ENCODE data around the gene E2F3. TPM values are rescaled to one million over a fixed set of nuclear protein-coding genes. Genes with fewer than 3 reads are reported as not detected.

The E2F3 gene
- total and polyA plus RNA-seq, 2 donors, result 3.0 to 8.6 TPM

GRCh38 chr6:20437639-20438038, 36.0 kb downstream of the E2F3 start:
- no peaks in the 10 kb centered on the region for H3K4me1 ChIP-seq (ENCODE audit: control insufficient read depth in 2 of 2, insufficient read depth in 2 of 2, low read length in 2 of 2)
- H3K27ac ChIP-seq (ENCODE audit: low read depth in 1 of 2, low read length in 1 of 2), result no peak overlapping the region
- 98% methylated on average over 8 of the region's 8 CpGs for WGBS
- H3K36me3 ChIP-seq (ENCODE audit: control insufficient read depth in 2 of 2, insufficient read depth in 2 of 2, low read length in 1 of 2), result peaks cover 3 to 7% of the 10 kb centered on the region in 2 donors
- peaks cover 0 to 4% of the 10 kb centered on the region in 2 donors for H3K9me3 ChIP-seq (ENCODE audit: control insufficient read depth in 2 of 2, insufficient read depth in 1 of 2, low read length in 1 of 2)
- H3K4me3 ChIP-seq (ENCODE audit: low read length in 2 of 2), result no peak overlapping the region
- DNase-seq (ENCODE audit: low read depth in 6 of 9, low spot score in 9 of 9), result no peak
- no peaks in the 10 kb centered on the region for H3K27me3 ChIP-seq (ENCODE audit: control insufficient read depth in 2 of 2, insufficient read depth in 1 of 2, low read length in 1 of 2)

DNA sequence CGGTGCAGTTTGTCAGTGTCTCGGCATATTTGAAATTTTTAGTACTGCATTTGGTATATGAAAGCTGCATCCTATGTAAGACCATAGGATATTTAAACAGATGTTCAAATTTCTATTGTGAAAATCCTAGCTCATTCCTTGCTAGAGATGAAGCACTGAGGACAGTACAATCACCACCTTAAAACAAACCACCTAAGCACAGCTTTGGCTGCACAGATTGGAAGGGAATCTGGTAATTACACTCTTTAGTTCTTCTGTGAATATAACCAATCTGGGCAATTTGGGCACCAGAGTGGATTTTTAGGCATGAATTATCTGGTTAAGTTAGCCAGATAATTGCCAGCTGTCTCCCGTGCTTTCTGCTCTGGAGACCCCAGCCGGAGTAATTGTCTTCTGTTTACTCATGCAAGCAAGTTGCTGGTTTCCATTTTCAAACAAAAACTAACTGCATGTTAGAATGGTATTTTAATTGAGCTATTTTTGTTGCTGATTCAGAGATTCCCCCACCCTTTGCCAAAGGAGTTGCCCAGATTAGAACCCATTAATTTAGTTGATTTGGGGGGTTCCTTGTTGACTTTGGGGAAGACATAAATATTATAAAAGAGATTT, 36.9 kb downstream of the E2F3 start:
- Histone ChIP-seq H3K4me1 (ENCODE audit: control insufficient read depth in 2 of 2, insufficient read depth in 2 of 2, low read length in 2 of 2) (no peaks in the 10 kb centered on the region), H3K36me3 (ENCODE audit: control insufficient read depth in 2 of 2, insufficient read depth in 2 of 2, low read length in 1 of 2) (peaks cover 3 to 7% of the 10 kb centered on the region in 2 donors), H3K4me3 (ENCODE audit: low read length in 2 of 2) (no peak overlapping the region), H3K27ac (ENCODE audit: low read depth in 1 of 2, low read length in 1 of 2) (no peak overlapping the region), H3K27me3 (ENCODE audit: control insufficient read depth in 2 of 2, insufficient read depth in 1 of 2, low read length in 1 of 2) (no peaks in the 10 kb centered on the region), H3K9me3 (ENCODE audit: control insufficient read depth in 2 of 2, insufficient read depth in 1 of 2, low read length in 1 of 2) (peaks cover 0 to 4% of the 10 kb centered on the region in 2 donors)
- WGBS, result 95% methylated on average over 4 of the region's 4 CpGs
- DNase-seq (ENCODE audit: low read depth in 6 of 9, low spot score in 9 of 9), result no peak

DNA sequence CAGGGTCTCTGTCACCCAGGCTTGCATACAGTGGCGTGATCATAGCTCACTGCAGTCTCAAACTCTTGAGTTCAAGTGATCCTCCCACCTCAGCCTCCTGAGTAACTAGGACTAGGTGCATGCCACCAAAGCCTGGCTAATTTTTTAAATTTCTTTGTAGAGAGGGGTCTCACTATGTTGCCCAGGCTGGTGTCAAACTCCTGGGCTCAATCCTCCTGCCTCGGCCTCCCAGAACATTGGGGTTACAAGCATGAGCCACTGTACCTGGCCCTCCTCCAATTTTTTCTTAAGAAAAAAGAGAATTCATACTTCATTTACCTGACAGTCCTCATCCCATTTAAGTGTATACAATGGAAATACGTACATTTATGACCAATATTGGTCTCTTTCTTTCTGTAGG, 37.9 kb downstream of the E2F3 start:
- H3K4me3 ChIP-seq (ENCODE audit: low read length in 2 of 2), result no peak overlapping the region
- H3K9me3 ChIP-seq (ENCODE audit: control insufficient read depth in 2 of 2, insufficient read depth in 1 of 2, low read length in 1 of 2), result peaks cover 0 to 4% of the 10 kb centered on the region in 2 donors
- H3K27me3 ChIP-seq (ENCODE audit: control insufficient read depth in 2 of 2, insufficient read depth in 1 of 2, low read length in 1 of 2), result no peaks in the 10 kb centered on the region
- DNase-seq (ENCODE audit: low read depth in 6 of 9, low spot score in 9 of 9), result no peak
- 98% methylated on average over 3 of the region's 3 CpGs for WGBS
- no peak overlapping the region for H3K27ac ChIP-seq (ENCODE audit: low read depth in 1 of 2, low read length in 1 of 2)
- peaks cover 3 to 6% of the 10 kb centered on the region in 2 donors for H3K36me3 ChIP-seq (ENCODE audit: control insufficient read depth in 2 of 2, insufficient read depth in 2 of 2, low read length in 1 of 2)
- H3K4me1 ChIP-seq (ENCODE audit: control insufficient read depth in 2 of 2, insufficient read depth in 2 of 2, low read length in 2 of 2), result no peaks in the 10 kb centered on the region

- Histone ChIP-seq H3K27me3 (ENCODE audit: control insufficient read depth in 2 of 2, insufficient read depth in 1 of 2, low read length in 1 of 2) (no peaks in the 10 kb centered on the region), H3K36me3 (ENCODE audit: control insufficient read depth in 2 of 2, insufficient read depth in 2 of 2, low read length in 1 of 2) (peaks cover 3% of the 10 kb centered on the region in 2 donors), H3K4me1 (ENCODE audit: control insufficient read depth in 2 of 2, insufficient read depth in 2 of 2, low read length in 2 of 2) (no peaks in the 10 kb centered on the region), H3K27ac (ENCODE audit: low read depth in 1 of 2, low read length in 1 of 2) (no peak overlapping the region), H3K9me3 (ENCODE audit: control insufficient read depth in 2 of 2, insufficient read depth in 1 of 2, low read length in 1 of 2) (peaks cover 0 to 4% of the 10 kb centered on the region in 2 donors), H3K4me3 (ENCODE audit: low read length in 2 of 2) (no peak overlapping the region)
- no peak for DNase-seq (ENCODE audit: low read depth in 6 of 9, low spot score in 9 of 9)
- WGBS, result 98% methylated on average over 4 of the region's 4 CpGs
Observed at GRCh38 chr6:20440296-20440695, 38.6 kb downstream of the E2F3 start.

DNA sequence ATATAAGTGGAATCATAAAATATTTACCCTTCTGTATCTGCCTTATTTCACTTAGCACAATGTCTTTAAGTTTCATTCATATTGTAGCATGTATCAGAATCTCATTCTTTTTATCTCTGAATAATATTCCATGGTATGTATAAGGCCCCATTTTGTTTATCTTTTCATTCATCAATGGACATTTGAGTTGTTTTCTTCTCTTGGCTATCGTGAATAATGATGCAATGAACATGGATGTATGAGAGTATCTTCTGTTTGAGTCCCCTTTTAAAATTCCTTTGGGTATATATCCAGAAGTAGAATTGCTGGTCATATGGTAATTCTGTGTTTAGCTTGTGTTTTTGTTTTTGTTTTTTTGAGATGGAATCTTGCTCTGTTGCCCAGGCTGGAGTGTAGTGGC, 39.6 kb downstream of the E2F3 start:
- DNase-seq (ENCODE audit: low read depth in 6 of 9, low spot score in 9 of 9), result no peak
- H3K9me3 ChIP-seq (ENCODE audit: control insufficient read depth in 2 of 2, insufficient read depth in 1 of 2, low read length in 1 of 2), result peaks cover 0 to 4% of the 10 kb centered on the region in 2 donors
- H3K4me3 ChIP-seq (ENCODE audit: low read length in 2 of 2), result no peak overlapping the region
- H3K27ac ChIP-seq (ENCODE audit: low read depth in 1 of 2, low read length in 1 of 2), result no peak overlapping the region
- peaks cover 3% of the 10 kb centered on the region in 2 donors for H3K36me3 ChIP-seq (ENCODE audit: control insufficient read depth in 2 of 2, insufficient read depth in 2 of 2, low read length in 1 of 2)
- 98% methylated on average over 1 of the region's 1 CpG for WGBS
- no peaks in the 10 kb centered on the region for H3K27me3 ChIP-seq (ENCODE audit: control insufficient read depth in 2 of 2, insufficient read depth in 1 of 2, low read length in 1 of 2)
- H3K4me1 ChIP-seq (ENCODE audit: control insufficient read depth in 2 of 2, insufficient read depth in 2 of 2, low read length in 2 of 2), result no peaks in the 10 kb centered on the region

DNA sequence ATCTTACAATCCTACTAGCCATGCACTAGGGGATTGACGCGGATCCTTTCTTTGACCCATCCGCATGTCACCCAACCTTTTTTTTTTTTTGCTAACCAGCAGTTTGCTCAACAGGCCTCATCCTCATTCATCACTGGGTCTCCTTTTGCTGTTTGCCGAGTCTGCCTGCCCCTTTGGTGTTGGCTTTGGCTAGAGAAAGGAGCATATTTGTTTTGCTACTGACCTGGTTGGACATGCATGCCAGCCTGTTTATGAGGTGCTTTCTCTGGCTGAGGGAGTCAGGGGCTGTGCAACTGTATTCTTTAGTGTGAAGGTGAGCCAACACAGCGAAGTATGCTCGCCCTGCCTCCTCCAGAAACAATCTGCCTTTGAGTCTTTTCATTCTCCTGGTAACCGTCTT, 40.2 kb downstream of the E2F3 start:
- 92% methylated on average over 7 of the region's 7 CpGs for WGBS
- H3K9me3 ChIP-seq (ENCODE audit: control insufficient read depth in 2 of 2, insufficient read depth in 1 of 2, low read length in 1 of 2), result peaks cover 0 to 4% of the 10 kb centered on the region in 2 donors
- no peak for DNase-seq (ENCODE audit: low read depth in 6 of 9, low spot score in 9 of 9)
- H3K27ac ChIP-seq (ENCODE audit: low read depth in 1 of 2, low read length in 1 of 2), result no peak overlapping the region
- H3K4me1 ChIP-seq (ENCODE audit: control insufficient read depth in 2 of 2, insufficient read depth in 2 of 2, low read length in 2 of 2), result no peaks in the 10 kb centered on the region
- peaks cover 3% of the 10 kb centered on the region in 2 donors for H3K36me3 ChIP-seq (ENCODE audit: control insufficient read depth in 2 of 2, insufficient read depth in 2 of 2, low read length in 1 of 2)
- H3K4me3 ChIP-seq (ENCODE audit: low read length in 2 of 2), result no peak overlapping the region
- H3K27me3 ChIP-seq (ENCODE audit: control insufficient read depth in 2 of 2, insufficient read depth in 1 of 2, low read length in 1 of 2), result no peaks in the 10 kb centered on the region

DNA sequence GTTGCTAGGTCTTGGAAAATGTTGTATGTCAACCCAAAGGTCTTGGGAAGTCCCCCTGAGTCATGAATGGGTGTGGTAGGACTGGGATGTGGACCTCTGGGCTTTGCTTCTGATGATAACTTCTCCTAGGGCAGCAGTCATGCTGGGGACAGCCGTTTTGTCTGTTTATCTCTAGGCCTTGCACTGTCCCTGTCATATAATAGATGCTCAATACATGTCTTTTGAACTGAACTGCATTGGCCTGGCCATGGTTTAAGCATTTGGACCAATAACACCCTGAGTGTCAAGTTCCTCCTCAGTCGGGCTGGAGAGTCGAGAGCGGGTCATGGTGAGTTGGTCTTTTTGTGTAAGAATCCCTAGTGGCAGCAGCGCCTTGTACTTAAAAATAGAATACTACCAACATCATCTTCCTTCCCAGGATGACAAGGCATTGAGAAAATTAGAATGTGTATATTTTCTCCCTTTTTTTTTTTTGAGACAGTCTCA, 43.1 kb downstream of the E2F3 start:
- peaks cover 0 to under 1% of the 10 kb centered on the region in 2 donors for H3K9me3 ChIP-seq (ENCODE audit: control insufficient read depth in 2 of 2, insufficient read depth in 1 of 2, low read length in 1 of 2)
- peaks cover 1 to 3% of the 10 kb centered on the region in 2 donors for H3K36me3 ChIP-seq (ENCODE audit: control insufficient read depth in 2 of 2, insufficient read depth in 2 of 2, low read length in 1 of 2)
- 82% methylated on average over 5 of the region's 5 CpGs for WGBS
- no peak overlapping the region for H3K4me3 ChIP-seq (ENCODE audit: low read length in 2 of 2)
- no peaks in the 10 kb centered on the region for H3K27me3 ChIP-seq (ENCODE audit: control insufficient read depth in 2 of 2, insufficient read depth in 1 of 2, low read length in 1 of 2)
- no peak overlapping the region for H3K27ac ChIP-seq (ENCODE audit: low read depth in 1 of 2, low read length in 1 of 2)
- no peak for DNase-seq (ENCODE audit: low read depth in 6 of 9, low spot score in 9 of 9)
- no peaks in the 10 kb centered on the region for H3K4me1 ChIP-seq (ENCODE audit: control insufficient read depth in 2 of 2, insufficient read depth in 2 of 2, low read length in 2 of 2)

DNA sequence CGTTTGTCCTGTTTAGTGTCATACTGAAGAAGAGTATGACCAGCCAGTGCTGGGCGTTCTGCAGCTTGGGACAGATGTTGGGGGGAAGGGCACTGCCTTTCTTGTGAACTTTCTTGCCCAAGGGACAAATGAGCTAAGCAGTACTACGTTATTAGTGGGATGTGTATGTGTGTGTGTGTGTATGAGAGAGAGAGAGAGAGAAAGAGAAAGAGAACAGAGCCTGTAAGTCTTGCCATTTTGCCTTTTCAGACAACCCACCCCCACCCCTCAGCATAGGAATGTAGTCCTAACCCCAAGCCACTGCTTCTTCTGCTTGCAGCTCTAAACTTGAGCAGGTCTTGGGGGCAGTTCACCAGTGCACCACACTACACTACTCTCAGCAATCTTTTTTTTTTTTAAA, 45.5 kb downstream of the E2F3 start:
- Histone ChIP-seq H3K36me3 (ENCODE audit: control insufficient read depth in 2 of 2, insufficient read depth in 2 of 2, low read length in 1 of 2) (no peaks in the 10 kb centered on the region), H3K4me1 (ENCODE audit: control insufficient read depth in 2 of 2, insufficient read depth in 2 of 2, low read length in 2 of 2) (no peaks in the 10 kb centered on the region), H3K27me3 (ENCODE audit: control insufficient read depth in 2 of 2, insufficient read depth in 1 of 2, low read length in 1 of 2) (no peaks in the 10 kb centered on the region), H3K9me3 (ENCODE audit: control insufficient read depth in 2 of 2, insufficient read depth in 1 of 2, low read length in 1 of 2) (no peaks in the 10 kb centered on the region), H3K4me3 (ENCODE audit: low read length in 2 of 2) (no peak overlapping the region), H3K27ac (ENCODE audit: low read depth in 1 of 2, low read length in 1 of 2) (no peak overlapping the region)
- 96% methylated on average over 3 of the region's 3 CpGs for WGBS
- DNase-seq (ENCODE audit: low read depth in 6 of 9, low spot score in 9 of 9), result no peak

DNA sequence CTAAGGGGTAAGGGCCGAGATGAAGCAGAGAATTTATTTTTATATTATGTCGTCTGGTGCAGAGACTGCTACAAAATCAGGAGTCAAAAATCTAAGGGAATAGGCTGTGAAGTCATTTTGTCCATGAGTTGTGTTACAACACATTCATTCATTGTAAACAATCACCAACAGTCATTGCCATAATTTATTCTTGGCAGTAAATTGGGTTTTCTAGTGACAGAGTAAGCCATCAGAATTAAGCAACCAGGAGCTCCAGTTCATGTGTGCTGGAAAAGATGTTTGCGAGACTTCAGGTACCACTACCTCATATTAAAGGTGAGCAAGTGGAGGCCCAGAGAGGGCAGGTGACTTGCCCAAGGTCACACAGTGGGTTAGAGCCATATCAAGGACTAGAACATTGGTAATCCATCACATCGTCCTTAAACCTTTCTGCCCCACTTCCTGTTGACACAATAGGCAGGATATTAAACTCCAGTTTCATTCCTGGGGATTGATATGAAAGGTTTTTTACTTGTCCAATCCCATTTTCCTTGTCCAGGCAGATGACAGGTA, 46.0 kb downstream of the E2F3 start:
- Histone ChIP-seq H3K36me3 (ENCODE audit: control insufficient read depth in 2 of 2, insufficient read depth in 2 of 2, low read length in 1 of 2) (no peaks in the 10 kb centered on the region), H3K27me3 (ENCODE audit: control insufficient read depth in 2 of 2, insufficient read depth in 1 of 2, low read length in 1 of 2) (no peaks in the 10 kb centered on the region), H3K4me3 (ENCODE audit: low read length in 2 of 2) (no peak overlapping the region), H3K27ac (ENCODE audit: low read depth in 1 of 2, low read length in 1 of 2) (no peak overlapping the region), H3K4me1 (ENCODE audit: control insufficient read depth in 2 of 2, insufficient read depth in 2 of 2, low read length in 2 of 2) (no peaks in the 10 kb centered on the region), H3K9me3 (ENCODE audit: control insufficient read depth in 2 of 2, insufficient read depth in 1 of 2, low read length in 1 of 2) (no peaks in the 10 kb centered on the region)
- no peak for DNase-seq (ENCODE audit: low read depth in 6 of 9, low spot score in 9 of 9)
- WGBS, result 68% methylated on average over 4 of the region's 4 CpGs

Measured in thymus (tissue), 11 donors.